PC-3 (cell line): ENCODE data around the gene SHOX. TPM values are rescaled to one million over a fixed set of nuclear protein-coding genes. Genes with fewer than 3 reads are reported as not detected.

Source experiments
- ATAC-seq: fragments of 200-7000 bp; cut with Tn5 transposase; 2 replicates; pipeline ENCODE4 v1.9.1; 2020; ENCODE audit warnings: mild to moderate bottlenecking, moderate library complexity
- BruUV-seq: library from RNA; stranded (reverse); fragments of 400-500 nt; replicated peaks from 2 replicates; lab custom pipeline; 2021; lab: Mats Ljungman, UMichigan
- CTCF ChIA-PET: fragments of 300-600 bp; sonication (Branson Sonifier 250); formaldehyde crosslinking; loops from one replicate; lab custom pipeline; 2022; ENCODE audit warnings: antibody characterized with exemption; lab: Charles Lee
- POLR2A ChIA-PET: fragments of 300-600 bp; sonication (Branson Sonifier 250); formaldehyde crosslinking; loops from one replicate; lab custom pipeline; 2022; ENCODE audit warnings: antibody characterized with exemption; ENCODE audit not compliant: unreplicated experiment; lab: Charles Lee
- DNase-seq: peaks from one replicate; pipeline ENCODE4 v3.0.0-alpha.2; 2015
- H2AFZ ChIP-seq: fragments of 300-600 bp; sonication (generic); 2 replicates; pipeline ENCODE4 v1.6.0; 2016; ENCODE audit warnings: antibody characterized with exemption, low read length
- H3F3A ChIP-seq: fragments of 300-600 bp; sonication (generic); one replicate; pipeline ENCODE4 v1.6.0; 2017; ENCODE audit warnings: antibody characterized with exemption, low read length, control low read depth, mild to moderate bottlenecking; ENCODE audit not compliant: unreplicated experiment
- H3K27ac ChIP-seq: fragments of 300-600 bp; sonication (generic); 2 replicates; pipeline ENCODE4 v1.5.1; 2016; ENCODE audit warnings: mild to moderate bottlenecking, low read length
- H3K27me3 ChIP-seq: fragments of 300-600 bp; sonication (generic); 2 replicates; pipeline ENCODE4 v1.6.1; 2016; ENCODE audit warnings: low read length, mixed read lengths
- H3K36me3 ChIP-seq: fragments of 300-600 bp; sonication (generic); 2 replicates; pipeline ENCODE4 v1.6.1; 2016; ENCODE audit warnings: low read depth, mixed run types, low read length, mixed read lengths
- H3K4me1 ChIP-seq: fragments of 300-600 bp; sonication (generic); 2 replicates; pipeline ENCODE4 v1.5.1; 2016; ENCODE audit warnings: low read length; ENCODE audit not compliant: insufficient read depth
- H3K4me2 ChIP-seq: fragments of 300-600 bp; sonication (generic); 2 replicates; pipeline ENCODE4 v1.6.0; 2016; ENCODE audit warnings: low read length
- H3K4me3 ChIP-seq: fragments of 300-600 bp; sonication (generic); 2 replicates; pipeline ENCODE4 v1.5.1; 2016; ENCODE audit warnings: mild to moderate bottlenecking, low read length, mixed read lengths
- H3K79me2 ChIP-seq: fragments of 300-600 bp; sonication (generic); 2 replicates; pipeline ENCODE4 v1.6.1; 2017; ENCODE audit warnings: low read length, mixed read lengths
- H3K9ac ChIP-seq: fragments of 300-600 bp; sonication (generic); 2 replicates; pipeline ENCODE4 v1.6.0; 2016; ENCODE audit warnings: mild to moderate bottlenecking, low read length
- H3K9me2 ChIP-seq: fragments of 300-600 bp; sonication (generic); replicated peaks from 2 replicates; pipeline ENCODE4 v1.6.1; 2016; ENCODE audit warnings: mixed run types, low read length, mixed read lengths
- H3K9me3 ChIP-seq: fragments of 300-600 bp; sonication (generic); 2 replicates; pipeline ENCODE4 v1.6.1; 2016; ENCODE audit warnings: low read length, mixed read lengths
- H4K20me1 ChIP-seq: fragments of 300-600 bp; sonication (generic); 2 replicates; pipeline ENCODE4 v1.6.1; 2016; ENCODE audit warnings: low read length, mixed read lengths
- EZH2 ChIP-seq: fragments of 300-600 bp; sonication (generic); IDR thresholded peaks from one replicate; pipeline ENCODE4 v1.6.1; 2017; ENCODE audit warnings: antibody characterized with exemption, mild to moderate bottlenecking, low read length; ENCODE audit not compliant: unreplicated experiment
- EZH2phosphoT487 ChIP-seq: fragments of 300-600 bp; sonication (generic); IDR thresholded peaks from 2 replicates; pipeline ENCODE4 v1.6.1; 2018; ENCODE audit warnings: mild to moderate bottlenecking, antibody characterized with exemption, low read length, borderline replicate concordance
- intact Hi-C: fragments of 100-400 bp; cut with micrococcal nuclease; formaldehyde crosslinking; loops from 2 replicates; pipeline ENCODE4 v1.9.0; 2023
- total RNA-seq: library from RNA; depleted of rRNA; stranded (reverse); fragments of >200 nt; gene quantifications from 2 replicates; pipeline ENCODE4 v1.2.3, GENCODE V29; 2014
- TF ChIP-seq, protein P1 (sequence below): fragments of 300-600 bp; sonication (generic); conservative IDR thresholded peaks from 2 replicates; pipeline ENCODE4 v1.5.1; 2017; ENCODE audit warnings: antibody characterized with exemption, low read depth, mild to moderate bottlenecking, low read length

The SHOX gene
- total RNA-seq, 1 experiment from 2014 or later = not detected

DNA sequence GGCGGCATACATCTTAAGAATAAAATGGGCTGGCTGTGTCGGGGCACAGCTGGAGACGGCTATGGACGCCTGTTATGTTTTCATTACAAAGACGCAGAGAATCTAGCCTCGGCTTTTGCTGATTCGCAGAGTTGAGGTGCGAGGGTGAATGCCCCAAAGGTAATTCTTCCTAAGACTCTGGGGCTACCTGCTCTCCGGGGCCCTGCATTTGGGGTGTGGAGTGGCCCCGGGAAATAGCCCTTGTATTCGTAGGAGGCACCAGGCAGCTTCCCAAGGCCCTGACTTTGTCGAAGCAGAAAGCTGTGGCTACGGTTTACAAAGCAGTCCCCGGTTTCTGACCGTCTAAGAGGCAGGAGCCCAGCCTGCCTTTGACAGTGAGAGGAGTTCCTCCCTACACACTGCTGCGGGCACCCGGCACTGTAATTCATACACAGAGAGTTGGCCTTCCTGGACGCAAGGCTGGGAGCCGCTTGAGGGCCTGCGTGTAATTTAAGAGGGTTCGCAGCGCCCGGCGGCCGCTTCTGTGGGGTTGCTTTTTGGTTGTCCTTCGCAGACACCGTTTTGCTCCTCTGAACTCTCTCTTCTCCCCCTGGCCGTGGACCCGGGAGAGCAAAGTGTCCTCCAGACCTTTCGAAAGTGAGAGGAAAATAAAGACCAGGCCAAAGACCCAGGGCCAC lies 1.9 kb downstream of the SHOX start:
- Histone ChIP-seq H3K27ac (no peak overlapping the region), H3F3A (no peaks in the 10 kb centered on the region), H3K4me3 (no peak overlapping the region), H3K9me3 (no peaks in the 10 kb centered on the region), H2AFZ (no peak overlapping the region), H3K9me2 (no peaks in the 10 kb centered on the region), H3K79me2 (no peaks in the 10 kb centered on the region), H3K9ac (no peak overlapping the region), H3K36me3 (no peaks in the 10 kb centered on the region), H3K4me2 (no peak overlapping the region), H3K4me1 (no peaks in the 10 kb centered on the region), H3K27me3 (peaks cover 70% of the 10 kb centered on the region), H4K20me1 (no peaks in the 10 kb centered on the region)
- ChIA-PET CTCF (no interaction called here), POLR2A (no interaction called here)
- ATAC-seq (no peak), DNase-seq (no peak)
- TF ChIP-seq EZH2phosphoT487 (no peak), EZH2 (no peak)
- TF ChIP-seq, protein P1, sequence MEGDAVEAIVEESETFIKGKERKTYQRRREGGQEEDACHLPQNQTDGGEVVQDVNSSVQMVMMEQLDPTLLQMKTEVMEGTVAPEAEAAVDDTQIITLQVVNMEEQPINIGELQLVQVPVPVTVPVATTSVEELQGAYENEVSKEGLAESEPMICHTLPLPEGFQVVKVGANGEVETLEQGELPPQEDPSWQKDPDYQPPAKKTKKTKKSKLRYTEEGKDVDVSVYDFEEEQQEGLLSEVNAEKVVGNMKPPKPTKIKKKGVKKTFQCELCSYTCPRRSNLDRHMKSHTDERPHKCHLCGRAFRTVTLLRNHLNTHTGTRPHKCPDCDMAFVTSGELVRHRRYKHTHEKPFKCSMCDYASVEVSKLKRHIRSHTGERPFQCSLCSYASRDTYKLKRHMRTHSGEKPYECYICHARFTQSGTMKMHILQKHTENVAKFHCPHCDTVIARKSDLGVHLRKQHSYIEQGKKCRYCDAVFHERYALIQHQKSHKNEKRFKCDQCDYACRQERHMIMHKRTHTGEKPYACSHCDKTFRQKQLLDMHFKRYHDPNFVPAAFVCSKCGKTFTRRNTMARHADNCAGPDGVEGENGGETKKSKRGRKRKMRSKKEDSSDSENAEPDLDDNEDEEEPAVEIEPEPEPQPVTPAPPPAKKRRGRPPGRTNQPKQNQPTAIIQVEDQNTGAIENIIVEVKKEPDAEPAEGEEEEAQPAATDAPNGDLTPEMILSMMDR = no peak
- no TSS peak for BruUV-seq
- intact Hi-C loops = no loop called here

DNA sequence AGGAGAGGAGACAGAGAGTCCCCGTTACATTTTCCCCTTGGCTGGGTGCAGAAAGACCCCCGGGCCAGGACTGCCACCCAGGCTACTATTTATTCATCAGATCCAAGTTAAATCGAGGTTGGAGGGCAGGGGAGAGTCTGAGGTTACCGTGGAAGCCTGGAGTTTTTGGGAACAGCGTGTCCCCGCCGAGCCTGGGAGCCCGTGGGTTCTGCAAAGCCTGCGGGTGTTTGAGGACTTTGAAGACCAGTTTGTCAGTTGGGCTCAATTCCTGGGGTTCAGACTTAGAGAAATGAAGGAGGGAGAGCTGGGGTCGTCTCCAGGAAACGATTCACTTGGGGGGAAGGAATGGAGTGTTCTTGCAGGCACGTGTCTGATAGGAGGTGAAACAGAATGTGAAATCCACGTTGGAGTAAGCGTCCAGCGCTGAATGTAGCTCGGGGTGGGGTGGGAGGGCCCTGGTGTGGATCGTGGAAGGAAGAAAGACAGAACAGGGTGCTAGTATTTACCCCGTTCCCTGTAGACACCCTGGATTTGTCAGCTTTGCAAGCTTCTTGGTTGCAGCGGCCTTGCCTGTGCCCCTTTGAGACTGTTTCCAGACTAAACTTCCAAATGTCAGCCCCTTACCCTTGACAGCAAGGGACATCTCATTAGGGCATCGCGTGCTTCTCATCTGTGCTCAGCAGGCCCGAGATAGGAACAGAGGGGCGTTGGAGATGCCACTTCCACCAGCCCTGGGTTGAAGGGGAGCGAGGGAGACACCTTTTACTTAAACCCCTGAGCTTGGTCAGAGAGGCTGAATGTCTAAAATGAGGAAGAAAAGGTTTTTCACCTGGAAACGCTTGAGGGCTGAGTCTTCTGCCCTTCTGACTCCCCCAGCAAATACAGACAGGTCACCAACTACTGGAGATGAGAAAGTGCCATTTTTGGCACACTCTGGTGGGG lies 2.7 kb downstream of the SHOX start:
- POLR2A ChIA-PET = no interaction called here
- Histone ChIP-seq H3K79me2 (no peaks in the 10 kb centered on the region), H3K4me2 (no peak overlapping the region), H3K36me3 (no peaks in the 10 kb centered on the region), H3K9ac (no peak overlapping the region), H3K4me3 (no peak overlapping the region), H4K20me1 (no peaks in the 10 kb centered on the region), H3K9me3 (no peaks in the 10 kb centered on the region), H3K27ac (no peak overlapping the region), H3F3A (no peaks in the 10 kb centered on the region), H3K27me3 (peaks cover 75% of the 10 kb centered on the region), H2AFZ (no peak overlapping the region), H3K4me1 (no peaks in the 10 kb centered on the region), H3K9me2 (no peaks in the 10 kb centered on the region)
- CTCF ChIA-PET = no interaction called here
- intact Hi-C loops = no loop called here
- no TSS peak for BruUV-seq
- DNase-seq = no peak
- TF ChIP-seq, protein P1 = no peak
- TF ChIP-seq EZH2 (no peak), EZH2phosphoT487 (no peak)
- ATAC-seq = no peak
